Caki2 (cell line): Measurements from ENCODE around the gene NISCH. TPM values are rescaled to one million over a fixed set of nuclear protein-coding genes. Genes with fewer than 3 reads are reported as not detected.

Source experiments
- DNase-seq: peaks from one replicate; pipeline ENCODE4 v3.0.0-alpha.2; 2015; ENCODE audit warnings: low read depth
- in situ Hi-C: cut with HindIII; loops from 2 replicates; pipeline ENCODE4 v1.10.0; 2016; ENCODE audit warnings: low sequenced_read_pairs, low pct_unique_long_range_greater_than_20kb, mixed read lengths
- total RNA-seq: library from RNA; depleted of rRNA; stranded (reverse); fragments of >200 nt; shearing (Covaris generic); gene quantifications from 2 replicates; pipeline ENCODE4 v1.2.3, GENCODE V29; 2014; ENCODE audit warnings: low replicate concordance

Gene NISCH
- total RNA-seq, 1 experiment from 2014 or later: 11.9 TPM

- no peak for DNase-seq
- in situ Hi-C loops: no loop called here
Measured at GRCh38 chr3:52433996-52434479, 21.4 kb upstream of the NISCH start.

- in situ Hi-C loops: no loop called here
- DNase-seq: no peak
Measured at GRCh38 chr3:52434491-52435115, 20.8 kb upstream of the NISCH start.

- in situ Hi-C loops: no loop called here
- DNase-seq: no peak
Measured at GRCh38 chr3:52435246-52436101, 19.9 kb upstream of the NISCH start.

- DNase-seq: no peak
- in situ Hi-C loops: no loop called here
Measured at GRCh38 chr3:52436500-52437149, 18.8 kb upstream of the NISCH start.

GRCh38 chr3:52437326-52438103 lies 17.9 kb upstream of the NISCH start:
- no peak for DNase-seq
- in situ Hi-C loops: no loop called here

GRCh38 chr3:52438104-52438376 lies 17.4 kb upstream of the NISCH start:
- no peak for DNase-seq
- in situ Hi-C loops: no loop called here

- in situ Hi-C loops: no loop called here
Measured at GRCh38 chr3:52438579-52439425, 16.6 kb upstream of the NISCH start.

GRCh38 chr3:52439426-52440248 lies 15.8 kb upstream of the NISCH start:
- no peak for DNase-seq
- in situ Hi-C loops: no loop called here

More at GRCh38 chr3:52438579-52439425, 16.6 kb upstream of the NISCH start:
- no peak for DNase-seq

GRCh38 chr3:52440249-52440551 lies 15.2 kb upstream of the NISCH start:
- no peak for DNase-seq
- in situ Hi-C loops: no loop called here

GRCh38 chr3:52440671-52441070 lies 14.7 kb upstream of the NISCH start:
- in situ Hi-C loops: no loop called here
- no peak for DNase-seq

GRCh38 chr3:52441091-52441771 lies 14.2 kb upstream of the NISCH start:
- in situ Hi-C loops: no loop called here
- no peak for DNase-seq

GRCh38 chr3:52441772-52442332 lies 13.6 kb upstream of the NISCH start:
- DNase-seq: no peak
- in situ Hi-C loops: no loop called here

- in situ Hi-C loops: no loop called here
- no peak for DNase-seq
Measured at GRCh38 chr3:52442409-52443267, 12.8 kb upstream of the NISCH start.

- DNase-seq: no peak
- in situ Hi-C loops: no loop called here
Measured at GRCh38 chr3:52443268-52443610, 12.2 kb upstream of the NISCH start.

GRCh38 chr3:52443791-52444687 lies 11.4 kb upstream of the NISCH start:
- DNase-seq: no peak
- in situ Hi-C loops: no loop called here
